Neural cell (in vitro differentiated cells): ENCODE measurements around the gene SECTM1. TPM values are rescaled to one million over a fixed set of nuclear protein-coding genes. Genes with fewer than 3 reads are reported as not detected.

Source experiments
- H2AFZ ChIP-seq: fragments of 200-600, 300-800 bp; sonication (generic), shearing (Covaris generic); 2 replicates; pipeline ENCODE4 v1.6.0; 2014; ENCODE audit warnings: low read depth, mild to moderate bottlenecking, antibody characterized with exemption, low read length, moderate library complexity
- H3F3A ChIP-seq: fragments of 200-600 bp; shearing (Covaris generic); 2 replicates; pipeline ENCODE4 v1.6.1; 2016; ENCODE audit warnings: mild to moderate bottlenecking, moderate library complexity, mixed read lengths, antibody characterized with exemption, low read length; ENCODE audit not compliant: insufficient read depth, poor library complexity, severe bottlenecking
- H3K27ac ChIP-seq: fragments of 200-600, 300-800 bp; sonication (generic), shearing (Covaris generic); 2 replicates; pipeline ENCODE4 v1.5.1; 2014; ENCODE audit warnings: mild to moderate bottlenecking, low read length, moderate library complexity
- H3K27me3 ChIP-seq: fragments of 300-800, 200-600 bp; sonication (generic), shearing (Covaris generic); 2 replicates; pipeline ENCODE4 v1.6.0; 2014; ENCODE audit warnings: mild to moderate bottlenecking, low read depth, low read length, moderate library complexity; ENCODE audit not compliant: insufficient read depth
- H3K36me3 ChIP-seq: fragments of 300-800, 200-600 bp; sonication (generic), shearing (Covaris generic); 2 replicates; pipeline ENCODE4 v1.5.1; 2014; ENCODE audit warnings: mild to moderate bottlenecking, antibody characterized with exemption, low read length, moderate library complexity; ENCODE audit not compliant: insufficient read depth
- H3K4me2 ChIP-seq: fragments of 300-800, 200-600 bp; sonication (generic), shearing (Covaris generic); 2 replicates; pipeline ENCODE4 v1.6.0; 2014; ENCODE audit warnings: mild to moderate bottlenecking, low read length
- H3K4me3 ChIP-seq: fragments of 300-800, 200-600 bp; sonication (generic), shearing (Covaris generic); 2 replicates; pipeline ENCODE4 v1.5.1; 2014; ENCODE audit warnings: mild to moderate bottlenecking, low read length, moderate library complexity
- H3K79me2 ChIP-seq: fragments of 200-600 bp; shearing (Covaris generic); replicated peaks from 2 replicates; pipeline ENCODE4 v1.6.0; 2014; ENCODE audit warnings: mild to moderate bottlenecking, low read length, moderate library complexity; ENCODE audit not compliant: insufficient read depth
- H3K9ac ChIP-seq: fragments of 300-800, 200-600 bp; sonication (generic), shearing (Covaris generic); 2 replicates; pipeline ENCODE4 v1.6.1; 2016; ENCODE audit warnings: mild to moderate bottlenecking, low read length, mixed read lengths
- H3K9me2 ChIP-seq: fragments of 200-600 bp; shearing (Covaris generic); 2 replicates; pipeline ENCODE4 v1.6.1; 2016; ENCODE audit warnings: mild to moderate bottlenecking, low read length, mixed read lengths; ENCODE audit not compliant: insufficient read depth
- H3K9me3 ChIP-seq: fragments of 200-600, 300-800 bp; sonication (generic), shearing (Covaris generic); 2 replicates; pipeline ENCODE4 v1.6.1; 2016; ENCODE audit warnings: mild to moderate bottlenecking, mixed run types, low read length, moderate library complexity, mixed read lengths
- H4K20me1 ChIP-seq: fragments of 200-600 bp; shearing (Covaris generic); 2 replicates; pipeline ENCODE4 v1.6.1; 2016; ENCODE audit warnings: mild to moderate bottlenecking, mixed run types; ENCODE audit not compliant: insufficient read depth
- CTCF ChIP-seq: fragments of 450-650 bp; IDR thresholded peaks from 2 replicates; pipeline ENCODE4 v1.5.1; 2014; ENCODE audit warnings: antibody characterized with exemption, mild to moderate bottlenecking, moderate library complexity; ENCODE audit not compliant: poor library complexity, severe bottlenecking
- EP300 ChIP-seq: fragments of 450-650 bp; conservative IDR thresholded peaks from 2 replicates; pipeline ENCODE4 v1.6.1; 2014; ENCODE audit warnings: antibody characterized with exemption, mild to moderate bottlenecking, moderate library complexity; ENCODE audit not compliant: poor library complexity, severe bottlenecking
- EZH2 ChIP-seq: fragments of 200-600, 300-800 bp; shearing (Covaris generic), sonication (generic); IDR thresholded peaks from 2 replicates; pipeline ENCODE4 v1.6.1; 2014; ENCODE audit warnings: antibody characterized with exemption, low read length, borderline replicate concordance, mild to moderate bottlenecking; ENCODE audit not compliant: insufficient read depth, poor library complexity, severe bottlenecking
- MXI1 ChIP-seq: fragments of 450-650 bp; conservative IDR thresholded peaks from 2 replicates; pipeline ENCODE4 v1.6.1; 2014; ENCODE audit warnings: antibody characterized with exemption, mild to moderate bottlenecking; ENCODE audit not compliant: poor library complexity, severe bottlenecking
- POLR2AphosphoS5 ChIP-seq: IDR thresholded peaks from 2 replicates; pipeline ENCODE4 v1.6.1; 2012
- RAD21 ChIP-seq: fragments of 450-650 bp; conservative IDR thresholded peaks from 2 replicates; pipeline ENCODE4 v1.6.1; 2014; ENCODE audit warnings: antibody characterized with exemption, mild to moderate bottlenecking, moderate library complexity
- REST ChIP-seq: IDR thresholded peaks from 2 replicates; pipeline ENCODE4 v1.6.1; 2012; ENCODE audit warnings: borderline replicate concordance
- SMC3 ChIP-seq: fragments of 450-650 bp; conservative IDR thresholded peaks from 2 replicates; pipeline ENCODE4 v1.6.1; 2014; ENCODE audit warnings: antibody characterized with exemption, mild to moderate bottlenecking, moderate library complexity; ENCODE audit not compliant: poor library complexity
- TAF1 ChIP-seq: IDR thresholded peaks from 2 replicates; pipeline ENCODE4 v1.6.1; 2012; ENCODE audit warnings: low read depth
- polyA plus RNA-seq: library from polyadenylated mRNA; depleted of rRNA; stranded (reverse); fragments of >200 nt; gene quantifications from 2 replicates; pipeline ENCODE4 v1.2.3, GENCODE V29; 2014

The SECTM1 gene
- polyA plus RNA-seq, 1 donor from 2014 or later, result not detected

GRCh38 chr17:82330322-82331239 lies 3.0 kb downstream of the SECTM1 start:
- Histone ChIP-seq H3K9me3 (no peaks in the 10 kb centered on the region), H3K36me3 (no peaks in the 10 kb centered on the region), H3K79me2 (no peaks in the 10 kb centered on the region), H2AFZ (no peak overlapping the region), H3K4me2 (no peak overlapping the region), H3K27ac (no peak overlapping the region), H3F3A (no peaks in the 10 kb centered on the region), H3K9me2 (no peaks in the 10 kb centered on the region), H3K4me3 (no peak overlapping the region), H4K20me1 (no peaks in the 10 kb centered on the region), H3K27me3 (peaks cover 40% of the 10 kb centered on the region), H3K9ac (no peak overlapping the region)
- TF ChIP-seq REST (no peak), EP300 (no peak), RAD21 (no peak), CTCF (no peak), POLR2AphosphoS5 (no peak), MXI1 (no peak), EZH2 (no peak), TAF1 (no peak), SMC3 (no peak)

- Histone ChIP-seq H2AFZ (no peak overlapping the region), H3K79me2 (no peaks in the 10 kb centered on the region), H3K4me3 (no peak overlapping the region), H3K9ac (no peak overlapping the region), H3K9me2 (no peaks in the 10 kb centered on the region), H3K27me3 (peaks cover 34% of the 10 kb centered on the region), H4K20me1 (no peaks in the 10 kb centered on the region), H3K9me3 (no peaks in the 10 kb centered on the region), H3K27ac (no peak overlapping the region), H3F3A (no peaks in the 10 kb centered on the region), H3K4me2 (no peak overlapping the region), H3K36me3 (no peaks in the 10 kb centered on the region)
- TF ChIP-seq SMC3 (no peak), EZH2 (no peak), REST (no peak), POLR2AphosphoS5 (no peak)
These were observed 3.8 kb downstream of the SECTM1 start for GRCh38 chr17:82329683-82330321.
